NT2/D1 (cell line): ENCODE results near the gene BCDIN3D.
A peak's percentile ranks its signal among the peaks of the same experiment; 100 is the strongest.

Source experiments
- DNase-seq: peaks from one replicate; pipeline ENCODE4 v3.0.0-alpha.2; 2011; ENCODE audit warnings: low read depth, low spot score
- H3K27me3 ChIP-seq: 2 replicates; pipeline ENCODE4 v1.6.0; 2011; ENCODE audit warnings: mild to moderate bottlenecking; ENCODE audit not compliant: insufficient read length, insufficient read depth
- H3K36me3 ChIP-seq: 2 replicates; pipeline ENCODE4 v1.6.1; 2011; ENCODE audit warnings: mild to moderate bottlenecking, low read length, mixed read lengths; ENCODE audit not compliant: insufficient read depth, insufficient read length
- H3K4me1 ChIP-seq: 2 replicates; pipeline ENCODE4 v1.5.1; 2011; ENCODE audit not compliant: insufficient read depth, insufficient read length
- H3K4me3 ChIP-seq: 2 replicates; pipeline ENCODE4 v1.5.1; 2011; ENCODE audit warnings: low read depth; ENCODE audit not compliant: insufficient read length
- H3K9ac ChIP-seq: 2 replicates; pipeline ENCODE4 v1.6.0; 2011; ENCODE audit warnings: low read depth; ENCODE audit not compliant: insufficient read length
- H3K9me3 ChIP-seq: 2 replicates; pipeline ENCODE4 v1.5.1; 2011; ENCODE audit warnings: mild to moderate bottlenecking, low read length; ENCODE audit not compliant: insufficient read depth
- SUZ12 ChIP-seq: IDR thresholded peaks from 2 replicates; pipeline ENCODE4 v1.6.1; 2011; ENCODE audit not compliant: insufficient read length, insufficient read depth; ENCODE audit errors: extremely low read depth
- YY1 ChIP-seq: IDR thresholded peaks from 2 replicates; pipeline ENCODE4 v1.6.1; 2011; ENCODE audit not compliant: insufficient read length, insufficient read depth
- ZNF274 ChIP-seq: IDR thresholded peaks from 2 replicates; pipeline ENCODE4 v1.6.1; 2011; ENCODE audit warnings: mild to moderate bottlenecking, low read depth, low read length

Gene BCDIN3D

GRCh38 chr12:49792976-49793580 lies 49.8 kb downstream of the BCDIN3D start:
- Histone ChIP-seq H3K4me1 (peaks cover 6% of the 10 kb centered on the region), H3K36me3 (peaks cover 86% of the 10 kb centered on the region), H3K4me3 (no peak overlapping the region), H3K9me3 (peaks cover under 1% of the 10 kb centered on the region; the same call in 1 of the 2 replicates), H3K9ac (no peak overlapping the region), H3K27me3 (no peaks in the 10 kb centered on the region)
- no peak for DNase-seq
- no peak for TF ChIP-seq ZNF274
- TF ChIP-seq SUZ12: no peak
- TF ChIP-seq YY1: no peak

- Histone ChIP-seq H3K4me3 (no peak overlapping the region), H3K4me1 (peaks cover 6% of the 10 kb centered on the region), H3K9me3 (peaks cover 7% of the 10 kb centered on the region), H3K9ac (no peak overlapping the region), H3K27me3 (no peaks in the 10 kb centered on the region), H3K36me3 (peaks cover 79% of the 10 kb centered on the region)
- no peak for DNase-seq
- no peak for TF ChIP-seq YY1
- no peak for TF ChIP-seq SUZ12
- no peak for TF ChIP-seq ZNF274
These were observed 50.5 kb downstream of the BCDIN3D start for GRCh38 chr12:49792181-49792970.

- Histone ChIP-seq H3K9me3 (peaks cover 7% of the 10 kb centered on the region), H3K27me3 (no peaks in the 10 kb centered on the region), H3K9ac (no peak overlapping the region), H3K4me1 (peaks cover 6% of the 10 kb centered on the region), H3K4me3 (no peak overlapping the region), H3K36me3 (peaks cover 72% of the 10 kb centered on the region)
- DNase-seq: no peak
- no peak for TF ChIP-seq SUZ12
- TF ChIP-seq ZNF274: no peak
These were observed 51.2 kb downstream of the BCDIN3D start for GRCh38 chr12:49791700-49792099.

- no peak overlapping the region for H3K9ac ChIP-seq
- peaks cover 65% of the 10 kb centered on the region for H3K36me3 ChIP-seq
These were observed 52.0 kb downstream of the BCDIN3D start for GRCh38 chr12:49790741-49791555.

GRCh38 chr12:49789992-49790391 lies 52.9 kb downstream of the BCDIN3D start:
- Histone ChIP-seq H3K9me3 (peaks cover 7% of the 10 kb centered on the region), H3K4me3 (no peak overlapping the region), H3K4me1 (peaks cover 6% of the 10 kb centered on the region), H3K9ac (no peak overlapping the region), H3K36me3 (peaks cover 55% of the 10 kb centered on the region), H3K27me3 (no peaks in the 10 kb centered on the region)
- peak; percentile 36 for DNase-seq
- TF ChIP-seq ZNF274 (no peak), YY1 (no peak), SUZ12 (no peak)

More at GRCh38 chr12:49790741-49791555, 52.0 kb downstream of the BCDIN3D start:
- H3K4me1 ChIP-seq: peaks cover 6% of the 10 kb centered on the region
- no peak for TF ChIP-seq SUZ12
- TF ChIP-seq YY1: no peak
- no peak for TF ChIP-seq ZNF274
- H3K4me3 ChIP-seq: no peak overlapping the region
- H3K27me3 ChIP-seq: no peaks in the 10 kb centered on the region
- no peak for DNase-seq
- H3K9me3 ChIP-seq: peaks cover 7% of the 10 kb centered on the region

GRCh38 chr12:49787672-49788071 lies 55.2 kb downstream of the BCDIN3D start:
- no peaks in the 10 kb centered on the region for H3K27me3 ChIP-seq
- peaks cover 7% of the 10 kb centered on the region for H3K9me3 ChIP-seq
- no peak for DNase-seq
- H3K9ac ChIP-seq: no peak overlapping the region
- H3K4me1 ChIP-seq: peaks cover 6% of the 10 kb centered on the region
- TF ChIP-seq SUZ12 (no peak), YY1 (no peak)
- H3K4me3 ChIP-seq: no peak overlapping the region
- peaks cover 32% of the 10 kb centered on the region for H3K36me3 ChIP-seq
